AG04450 (cell line): ENCODE results near the gene PRICKLE3. TPM values are rescaled to one million over a fixed set of nuclear protein-coding genes. Genes with fewer than 3 reads are reported as not detected.

ENCODE experiments used
- CTCF ChIA-PET: fragments of 300-600, 350-600 bp; formaldehyde crosslinking; extraction: SDS; loops from one replicate; lab custom pipeline; 2022; ENCODE audit warnings: antibody characterized with exemption, inconsistent platforms; lab: Charles Lee
- POLR2A ChIA-PET: fragments of 350-600 bp; formaldehyde crosslinking; extraction: SDS; loops from one replicate; lab custom pipeline; 2021; ENCODE audit warnings: antibody characterized with exemption, inconsistent platforms; lab: Yijun Ruan, JAX
- DNase-seq: peaks from one replicate; pipeline ENCODE4 v3.0.0-alpha.2; 2011; ENCODE audit warnings: low read depth, low spot score
- H3K27ac ChIP-seq: one replicate; pipeline ENCODE4 v1.5.1; 2012; ENCODE audit warnings: low read depth, low read length, control low read depth
- H3K27me3 ChIP-seq: one replicate; pipeline ENCODE4 v1.6.0; 2012; ENCODE audit warnings: low read length; ENCODE audit not compliant: control insufficient read depth, insufficient read depth
- H3K4me3 ChIP-seq: 2 replicates; pipeline ENCODE4 v1.5.1; 2011; ENCODE audit warnings: mild to moderate bottlenecking, low read depth, low read length, control low read depth
- H3K9me3 ChIP-seq: 2 replicates; pipeline ENCODE4 v1.5.1; 2012; ENCODE audit warnings: low read length; ENCODE audit not compliant: control insufficient read depth, insufficient read depth
- CTCF ChIP-seq: IDR thresholded peaks from 2 replicates; pipeline ENCODE4 v1.5.1; 2011; ENCODE audit warnings: low read depth, low read length, control low read depth, inconsistent platforms
- polyA plus RNA-seq: library from polyadenylated mRNA; depleted of rRNA; stranded (reverse); fragments of >200 nt; gene quantifications from 2 replicates; pipeline ENCODE4 v1.2.3, GENCODE V29; 2011

PRICKLE3 gene
- polyA plus RNA-seq, 1 experiment = 3.6 TPM

- DNase-seq = no peak
- Histone ChIP-seq H3K27me3 (peaks cover 7% of the 10 kb centered on the region), H3K9me3 (no peaks in the 10 kb centered on the region), H3K4me3 (no peak overlapping the region), H3K27ac (no peak overlapping the region)
- CTCF ChIA-PET = no interaction called here
- TF ChIP-seq CTCF = no peak
- POLR2A ChIA-PET = no interaction called here
Observed at GRCh38 chrX:49208399-49208798, 22.2 kb upstream of the PRICKLE3 start.

GRCh38 chrX:49206543-49206942 is 20.4 kb upstream of the PRICKLE3 start:
- peaks cover 7% of the 10 kb centered on the region for H3K27me3 ChIP-seq
- no peak for DNase-seq
- ChIA-PET POLR2A (no interaction called here), CTCF (no interaction called here)
- no peak overlapping the region for H3K4me3 ChIP-seq
- H3K9me3 ChIP-seq = no peaks in the 10 kb centered on the region
- no peak overlapping the region for H3K27ac ChIP-seq
- TF ChIP-seq CTCF = no peak

GRCh38 chrX:49205443-49205842 is 19.3 kb upstream of the PRICKLE3 start:
- POLR2A ChIA-PET = no interaction called here
- Histone ChIP-seq H3K4me3 (no peak overlapping the region), H3K9me3 (no peaks in the 10 kb centered on the region), H3K27ac (no peak overlapping the region), H3K27me3 (peaks cover 7% of the 10 kb centered on the region)
- no peak for TF ChIP-seq CTCF
- CTCF ChIA-PET = no interaction called here
- DNase-seq = no peak

GRCh38 chrX:49204709-49205108 is 18.5 kb upstream of the PRICKLE3 start:
- POLR2A ChIA-PET = no interaction called here
- H3K9me3 ChIP-seq = no peaks in the 10 kb centered on the region
- CTCF ChIA-PET = no interaction called here
- no peak for DNase-seq
- peaks cover 7% of the 10 kb centered on the region for H3K27me3 ChIP-seq
- H3K27ac ChIP-seq = no peak overlapping the region
- TF ChIP-seq CTCF = no peak
- no peak overlapping the region for H3K4me3 ChIP-seq

GRCh38 chrX:49204017-49204416 is 17.8 kb upstream of the PRICKLE3 start:
- TF ChIP-seq CTCF = no peak
- Histone ChIP-seq H3K27me3 (peaks cover 3% of the 10 kb centered on the region), H3K9me3 (no peaks in the 10 kb centered on the region), H3K27ac (no peak overlapping the region), H3K4me3 (no peak overlapping the region)
- POLR2A ChIA-PET = no interaction called here
- CTCF ChIA-PET = no interaction called here
- no peak for DNase-seq
